H1 (cell line): ENCODE results near the gene HDLBP. TPM values are rescaled to one million over a fixed set of nuclear protein-coding genes. Genes with fewer than 3 reads are reported as not detected.

Experiments used
- CTCF ChIA-PET: fragments of 300-600 bp; sonication (Branson Sonifier 250); formaldehyde crosslinking; loops from one replicate; lab custom pipeline; 2021; ENCODE audit not compliant: partially characterized antibody; lab: Charles Lee
- POLR2A ChIA-PET: fragments of 300-600 bp; sonication (Branson Sonifier 250); formaldehyde crosslinking; loops from one replicate; lab custom pipeline; 2021; ENCODE audit warnings: inconsistent platforms; ENCODE audit not compliant: partially characterized antibody; lab: Charles Lee
- DNase-seq, 2 experiments: peaks; one replicate each; pipeline versions ENCODE4 v3.0.0 to v3.0.0-alpha.2; 2010 to 2022; ENCODE audit warnings: low spot score in 2 of 2, low read depth in 1 of 2, mixed read lengths in 1 of 2
- FAIRE-seq: peaks from 2 replicates; lab custom pipeline; 2011; peaks lifted over from hg19 to GRCh38; lab: Jason Lieb, UNC
- H2AFZ ChIP-seq: 2 replicates; pipeline ENCODE4 v1.8.1; 2012; ENCODE audit warnings: low read length, inconsistent platforms
- H2AK5ac ChIP-seq: 2 replicates; pipeline ENCODE4 v1.6.1; 2013; ENCODE audit warnings: low read depth, low read length
- H2BK120ac ChIP-seq: replicated peaks from 2 replicates; pipeline ENCODE3; 2013; ENCODE audit warnings: low read depth, low read length, inconsistent platforms
- H2BK12ac ChIP-seq: 2 replicates; pipeline ENCODE4 v1.6.1; 2013; ENCODE audit warnings: low read depth, low read length
- H2BK15ac ChIP-seq: 2 replicates; pipeline ENCODE4 v1.6.1; 2013; ENCODE audit warnings: low read length
- H2BK20ac ChIP-seq: 2 replicates; pipeline ENCODE4 v1.6.1; 2013; ENCODE audit warnings: low read length
- H2BK5ac ChIP-seq: 2 replicates; pipeline ENCODE4 v1.6.1; 2013; ENCODE audit warnings: low read depth, low read length
- H3K14ac ChIP-seq: 2 replicates; pipeline ENCODE4 v1.6.1; 2013; ENCODE audit warnings: inconsistent platforms; ENCODE audit not compliant: insufficient read length
- H3K18ac ChIP-seq: 2 replicates; pipeline ENCODE4 v1.6.1; 2013; ENCODE audit warnings: low read length; ENCODE audit errors: extremely low read depth
- H3K23ac ChIP-seq: 2 replicates; pipeline ENCODE4 v1.6.1; 2013; ENCODE audit warnings: inconsistent platforms; ENCODE audit not compliant: insufficient read length
- H3K23me2 ChIP-seq: 2 replicates; pipeline ENCODE4 v1.6.1; 2013; ENCODE audit warnings: low read depth, low read length
- H3K27ac ChIP-seq: 2 replicates; pipeline ENCODE4 v1.6.1; 2011; ENCODE audit warnings: low read depth, low read length, inconsistent platforms
- H3K27me3 ChIP-seq, 4 experiments: replicated peaks in 1 of 4; 1 replicate in 1 of 4; 2 replicates in 3 of 4; pipeline versions ENCODE4 v1.6.1 to v1.8.1; 2011 to 2013; ENCODE audit warnings: low read length in 3 of 4, mild to moderate bottlenecking in 3 of 4, inconsistent platforms in 2 of 4, mixed read lengths in 2 of 4, moderate library complexity in 1 of 4; ENCODE audit not compliant: control insufficient read depth in 3 of 4, insufficient read depth in 3 of 4; ENCODE audit errors: extremely low read depth in 1 of 4
- H3K36me3 ChIP-seq, 4 experiments: 2 replicates each; pipeline versions ENCODE4 v1.6.1 to v1.8.1; 2011 to 2013; ENCODE audit warnings: mild to moderate bottlenecking in 4 of 4, low read length in 3 of 4, moderate library complexity in 2 of 4, control low read depth in 1 of 4, inconsistent platforms in 1 of 4; ENCODE audit not compliant: insufficient read depth in 4 of 4, control insufficient read depth in 2 of 4
- H3K4ac ChIP-seq: replicated peaks from 2 replicates; pipeline ENCODE3; 2013; ENCODE audit warnings: low read length, low read depth, mixed read lengths, inconsistent platforms; ENCODE audit not compliant: insufficient read length
- H3K4me1 ChIP-seq, 4 experiments: replicated peaks in 1 of 4; 1 replicate in 1 of 4; 2 replicates in 3 of 4; pipeline versions ENCODE4 v1.6.1 to v1.8.1; 2011 to 2013; ENCODE audit warnings: low read length in 3 of 4, inconsistent platforms in 2 of 4, mixed read lengths in 1 of 4; ENCODE audit not compliant: insufficient read depth in 4 of 4, control insufficient read depth in 3 of 4
- H3K4me2 ChIP-seq, 2 experiments: 2 replicates each; pipeline versions ENCODE4 v1.6.1 to v1.8.1; 2011 to 2013; ENCODE audit warnings: low read depth in 2 of 2, low read length in 2 of 2, control low read depth in 1 of 2, inconsistent platforms in 1 of 2, mild to moderate bottlenecking in 1 of 2; ENCODE audit not compliant: insufficient read depth in 1 of 2
- H3K4me3 ChIP-seq, 4 experiments: fragments of 200-600, 300-600 bp in 1 of 4; sonication (generic), shearing (Covaris generic), sonication (Bioruptor Twin) in 1 of 4; 2 replicates each; pipeline versions ENCODE4 v1.5.1 to v1.8.1; 2011 to 2016; ENCODE audit warnings: low read length in 4 of 4, low read depth in 3 of 4, control low read depth in 2 of 4, inconsistent platforms in 2 of 4, mild to moderate bottlenecking in 2 of 4, mixed read lengths in 1 of 4, moderate library complexity in 1 of 4; ENCODE audit not compliant: insufficient read depth in 2 of 4; ENCODE audit errors: extremely low read depth in 1 of 4
- H3K56ac ChIP-seq: replicated peaks from 2 replicates; pipeline ENCODE3; 2013; ENCODE audit warnings: low read depth, mild to moderate bottlenecking, mixed read lengths, low read length, inconsistent platforms; ENCODE audit not compliant: insufficient read length
- H3K79me1 ChIP-seq: 2 replicates; pipeline ENCODE4 v1.6.1; 2013; ENCODE audit warnings: low read depth, low read length, control low read depth
- H3K79me2 ChIP-seq, 2 experiments: 2 replicates each; pipeline versions ENCODE4 v1.6.1 to v1.8.1; 2012 to 2013; ENCODE audit warnings: low read length in 2 of 2, mild to moderate bottlenecking in 2 of 2, inconsistent platforms in 1 of 2; ENCODE audit not compliant: insufficient read depth in 2 of 2, control insufficient read depth in 1 of 2
- H3K9ac ChIP-seq, 4 experiments: replicated peaks in 1 of 4; 1 replicate in 1 of 4; 2 replicates in 3 of 4; pipeline versions ENCODE4 v1.6.1 to v1.8.1; 2011 to 2013; ENCODE audit warnings: low read depth in 3 of 4, low read length in 3 of 4, control low read depth in 2 of 4, mild to moderate bottlenecking in 2 of 4, moderate library complexity in 2 of 4, inconsistent platforms in 1 of 4; ENCODE audit errors: extremely low read depth in 1 of 4
- H3K9me3 ChIP-seq, 2 experiments: 2 replicates each; pipeline versions ENCODE4 v1.6.1 to v1.8.1; 2012 to 2013; ENCODE audit warnings: mild to moderate bottlenecking in 2 of 2, moderate library complexity in 2 of 2, control low read depth in 1 of 2, inconsistent platforms in 1 of 2, low read depth in 1 of 2, low read length in 1 of 2, mixed read lengths in 1 of 2; ENCODE audit not compliant: insufficient read depth in 2 of 2
- H4K20me1 ChIP-seq, 2 experiments: replicated peaks in 1 of 2; 2 replicates each; pipeline versions ENCODE3 to v1.8.1; 2011 to 2013; ENCODE audit warnings: inconsistent platforms in 2 of 2, low read length in 2 of 2, mild to moderate bottlenecking in 1 of 2; ENCODE audit not compliant: insufficient read depth in 2 of 2, control insufficient read depth in 1 of 2
- H4K5ac ChIP-seq: 2 replicates; pipeline ENCODE4 v1.6.1; 2013; ENCODE audit warnings: low read length, low read depth, mixed read lengths, inconsistent platforms; ENCODE audit not compliant: insufficient read length
- H4K8ac ChIP-seq: 2 replicates; pipeline ENCODE4 v1.8.0; 2013; ENCODE audit warnings: mild to moderate bottlenecking, moderate library complexity, low read length, inconsistent platforms; ENCODE audit not compliant: insufficient read depth; ENCODE audit errors: extremely low read depth
- H4K91ac ChIP-seq: replicated peaks from 2 replicates; pipeline ENCODE3; 2013; ENCODE audit warnings: low read length, mixed read lengths, inconsistent platforms; ENCODE audit not compliant: insufficient read length
- ASH2L ChIP-seq: fragments of 200-600, 300-600 bp; sonication (generic); IDR thresholded peaks from one replicate; pipeline ENCODE4 v1.7.1; 2017; ENCODE audit warnings: low read length
- EGR1 ChIP-seq: IDR thresholded peaks from 2 replicates; pipeline ENCODE4 v1.6.1; 2011; ENCODE audit warnings: low read depth, low read length, borderline replicate concordance
- YY1 ChIP-seq: IDR thresholded peaks from 2 replicates; pipeline ENCODE4 v1.6.1; 2011; ENCODE audit warnings: low read depth, mild to moderate bottlenecking, low read length
- WGBS, 2 experiments: shearing (Covaris generic) in 1 of 2; methylation state at CpG; one replicate each; pipeline versions ENCODE4 v1.1.6 to v1.1.7; 2013 to 2015; ENCODE audit warnings: low lambda C conversion rate in 2 of 2, mixed read lengths in 2 of 2, inconsistent platforms in 1 of 2, low coverage in 1 of 2, missing lambda C conversion rate in 1 of 2; ENCODE audit not compliant: insufficient replicate concordance in 2 of 2, insufficient coverage in 1 of 2, insufficient read length in 1 of 2; ENCODE audit errors: extremely low coverage in 1 of 2, missing lambda C conversion rate in 1 of 2; 5-methylcytosine and 5-hydroxymethylcytosine counted together
- polyA plus RNA-seq, 7 experiments: library from polyadenylated mRNA; depleted of rRNA in 3 of 7; stranded (reverse) in 5 of 7; unstranded in 2 of 7; fragments of >200 nt in 5 of 7; fragments of 200-250 nt in 2 of 7; gene quantifications; 1 replicate in 5 of 7; 2 replicates in 1 of 7; 4 replicates in 1 of 7; pipeline versions ENCODE4 v1.2.1 to v1.2.3, GENCODE V29; 2011 to 2013; ENCODE audit warnings: missing spikeins in 2 of 7, mixed read lengths in 2 of 7
- total RNA-seq: library from RNA; stranded (reverse); fragmentation: NEBNext Ultra II Directional; extraction: Animal tissue kit (Norgen Biotek cat#: 25700); gene quantifications from 2 replicates; pipeline ENCODE4 v1.2.1, GENCODE V29; 2021

The HDLBP gene
- total and polyA plus RNA-seq, 2 of the 8 experiments (the other 6 are each of a cell fraction or from before 2014, with no cell fraction given) = 185 to 360 TPM

- no peaks in the 10 kb centered on the region for H3K23me2 ChIP-seq
- H2BK5ac ChIP-seq = no peak overlapping the region; the same call in 1 of the 2 replicates
- H3K14ac ChIP-seq = no peak overlapping the region
- ChIA-PET POLR2A (interaction anchor here (0.8 to 2.7 kb wide), 3 partner anchors 11 to 43 kb away, joined by 4 to 9 read pairs (median 6); no protein-coding TSS in a partner anchor), CTCF (interaction anchor here (2.8 to 2.9 kb wide), 2 partner anchors 10 to 13 kb away, joined by 6 to 9 read pairs; no protein-coding TSS in a partner anchor)
- H3K18ac ChIP-seq = no peak overlapping the region
- no peak overlapping the region for H3K23ac ChIP-seq
- H3K9ac ChIP-seq = no peak overlapping the region
- H2BK12ac ChIP-seq = no peak overlapping the region
- no peaks in the 10 kb centered on the region; a peak in 1 of 8 replicates for H3K36me3 ChIP-seq
- H3K79me2 ChIP-seq = peaks cover 7 to 83% of the 10 kb centered on the region in 2 experiments; a peak in 3 of 4 replicates
- no peak overlapping the region for H2BK20ac ChIP-seq
- H3K9me3 ChIP-seq = no peaks in the 10 kb centered on the region
- H2AK5ac ChIP-seq = no peak overlapping the region
- no peak overlapping the region for H3K4me2 ChIP-seq
- H4K91ac ChIP-seq = no peak overlapping the region
- no peak overlapping the region for H3K27ac ChIP-seq
- H3K79me1 ChIP-seq = peaks cover 3% of the 10 kb centered on the region; the same call in 1 of the 2 replicates
- no peak overlapping the region for H2BK120ac ChIP-seq
- H3K4me1 ChIP-seq = peaks cover 0 to 7% (median 5%) of the 10 kb centered on the region in 4 experiments; a peak in 5 of 7 replicates
- H3K27me3 ChIP-seq = no peaks in the 10 kb centered on the region
- no peak overlapping the region for H3K56ac ChIP-seq
- no peak overlapping the region for H4K8ac ChIP-seq
- no peak overlapping the region for H3K4ac ChIP-seq
- whole genome bisulfite sequencing, 2 experiments = 88% methylated on average over 3 of the region's 3 CpGs; no CpG with 5 or more reads in 1 of the 2 experiments
- H3K4me3 ChIP-seq = no peak overlapping the region
- no peak for TF ChIP-seq YY1
- no peak for TF ChIP-seq ASH2L
- TF ChIP-seq EGR1 = no peak
- no peak overlapping the region for H4K5ac ChIP-seq
- no peak for DNase-seq
- peaks cover 2 to 5% of the 10 kb centered on the region in 2 experiments for H4K20me1 ChIP-seq
- H2BK15ac ChIP-seq = no peak overlapping the region
- no peak for FAIRE-seq
- H2AFZ ChIP-seq = no peak overlapping the region
Measured at GRCh38 chr2:241279828-241280227, 35.6 kb downstream of the HDLBP start.
